ENCODE results near the gene HPCAL1. TPM values are rescaled to one million over a fixed set of nuclear protein-coding genes. Genes with fewer than 3 reads are reported as not detected.

The HPCAL1 gene
- total and polyA plus RNA-seq, 2 of the 4 experiments (the other 2 are of a cell fraction) = 8.2 to 33.7 TPM

DNA sequence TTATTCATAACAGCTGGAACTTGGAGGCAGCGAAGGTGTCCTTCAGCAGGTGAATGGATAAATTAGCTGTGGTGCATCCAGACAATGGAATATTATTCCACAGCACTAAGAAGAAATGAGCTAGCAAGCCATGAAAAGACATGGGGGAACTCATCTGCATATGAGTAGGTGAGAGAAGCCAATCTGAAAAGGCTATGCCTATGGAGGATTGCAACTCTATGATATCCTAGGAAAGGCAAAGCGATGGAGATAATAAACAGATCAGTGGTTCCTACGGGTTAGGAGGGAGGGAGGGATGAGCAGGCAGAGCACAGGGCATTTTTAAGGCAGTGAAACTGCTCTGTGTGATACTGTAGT is 79.3 kb downstream of the HPCAL1 start:
- no peak overlapping the region for H3K27ac ChIP-seq (ENCODE audit: insufficient read depth, low read length)
- peaks cover 3 to 33% of the 10 kb centered on the region in 2 experiments; a peak in 2 of 4 replicates for H3K79me1 ChIP-seq (ENCODE audit: low read depth in 1 of 2, low read length in 2 of 2)
- no peak overlapping the region for H3K18ac ChIP-seq (ENCODE audit: low read depth, low read length)
- no peaks in the 10 kb centered on the region for H3K9me3 ChIP-seq (ENCODE audit: control insufficient read depth, insufficient read depth, low read length)
- H4K5ac ChIP-seq (ENCODE audit: low read depth, low read length) = no peak overlapping the region
- H3K4ac ChIP-seq (ENCODE audit: low read depth, low read length) = no peak overlapping the region
- H3K56ac ChIP-seq (ENCODE audit: extremely low read depth, insufficient read depth, low read length) = no peak overlapping the region
- H2BK15ac ChIP-seq (ENCODE audit: low read depth, low read length) = no peak overlapping the region
- no peak overlapping the region for H3K23ac ChIP-seq (ENCODE audit: low read depth, low read length)
- no peak overlapping the region for H4K8ac ChIP-seq (ENCODE audit: low read depth in 2 of 2, low read length in 2 of 2)
- H3K4me3 ChIP-seq (ENCODE audit: insufficient read depth, low read depth, low read length) = no peak overlapping the region
- ATAC-seq (ENCODE audit: low read depth) = 0 out of 2 replicates have a peak, but pooled peaks have one; percentile 7
- H3K36me3 ChIP-seq (ENCODE audit: control insufficient read depth, insufficient read depth, low read length) = no peaks in the 10 kb centered on the region
- no CpG with 5 or more reads among the region's 3 CpGs for WGBS, 2 experiments (ENCODE audit: extremely low coverage in 2 of 2, insufficient read length in 1 of 2)
- CTCF ChIA-PET = no interaction called here
- no peak overlapping the region for H2AFZ ChIP-seq (replicated peaks; ENCODE audit: low read length, poor library complexity)
- TF ChIP-seq, protein P1, sequence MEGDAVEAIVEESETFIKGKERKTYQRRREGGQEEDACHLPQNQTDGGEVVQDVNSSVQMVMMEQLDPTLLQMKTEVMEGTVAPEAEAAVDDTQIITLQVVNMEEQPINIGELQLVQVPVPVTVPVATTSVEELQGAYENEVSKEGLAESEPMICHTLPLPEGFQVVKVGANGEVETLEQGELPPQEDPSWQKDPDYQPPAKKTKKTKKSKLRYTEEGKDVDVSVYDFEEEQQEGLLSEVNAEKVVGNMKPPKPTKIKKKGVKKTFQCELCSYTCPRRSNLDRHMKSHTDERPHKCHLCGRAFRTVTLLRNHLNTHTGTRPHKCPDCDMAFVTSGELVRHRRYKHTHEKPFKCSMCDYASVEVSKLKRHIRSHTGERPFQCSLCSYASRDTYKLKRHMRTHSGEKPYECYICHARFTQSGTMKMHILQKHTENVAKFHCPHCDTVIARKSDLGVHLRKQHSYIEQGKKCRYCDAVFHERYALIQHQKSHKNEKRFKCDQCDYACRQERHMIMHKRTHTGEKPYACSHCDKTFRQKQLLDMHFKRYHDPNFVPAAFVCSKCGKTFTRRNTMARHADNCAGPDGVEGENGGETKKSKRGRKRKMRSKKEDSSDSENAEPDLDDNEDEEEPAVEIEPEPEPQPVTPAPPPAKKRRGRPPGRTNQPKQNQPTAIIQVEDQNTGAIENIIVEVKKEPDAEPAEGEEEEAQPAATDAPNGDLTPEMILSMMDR (conservative IDR thresholded peaks at IDR 0.05; ENCODE audit: low read depth, low read length) = no peak
- TF ChIP-seq NFE2L2 (IDR thresholded peaks at IDR 0.05; ENCODE audit: low read depth, low read length) (no peak), MXI1 (IDR thresholded peaks at IDR 0.05; ENCODE audit: borderline replicate concordance, low read depth, low read length) (no peak), MAZ (IDR thresholded peaks at IDR 0.05; ENCODE audit: borderline replicate concordance, low read depth, low read length) (no peak), POLR2A (IDR thresholded peaks at IDR 0.05; ENCODE audit: low read depth, low read length) (no peak), CHD1 (IDR thresholded peaks at IDR 0.05; ENCODE audit: low read depth, low read length) (no peak)
- H4K20me1 ChIP-seq (ENCODE audit: insufficient read depth, low read length) = peaks cover 32% of the 10 kb centered on the region
- H3K9ac ChIP-seq (ENCODE audit: low read depth, low read length) = no peak overlapping the region
- no peak overlapping the region for H4K91ac ChIP-seq (ENCODE audit: insufficient read depth, low read depth, low read length)
- H2AK9ac ChIP-seq (replicated peaks; ENCODE audit: low read depth, low read length, poor library complexity) = peak overlapping the region; percentile 18
- no peak overlapping the region for H2BK120ac ChIP-seq (ENCODE audit: low read depth, low read length)
- POLR2A ChIA-PET (ENCODE audit: unreplicated experiment) = no interaction called here
- no peak overlapping the region for H2BK5ac ChIP-seq (ENCODE audit: low read depth, low read length, poor library complexity, severe bottlenecking)
- in situ Hi-C loops (cut with MboI; ENCODE audit: low sequenced_read_pairs) = no loop called here
- H3K4me1 ChIP-seq (ENCODE audit: control insufficient read depth, insufficient read depth, low read length) = peaks cover 18% of the 10 kb centered on the region
- intact Hi-C loops (cut with micrococcal nuclease) = no loop called here
- no peak overlapping the region for H2BK20ac ChIP-seq (ENCODE audit: low read depth, low read length)
- H3K9me1 ChIP-seq (ENCODE audit: insufficient read depth, low read length) = peaks cover 4% of the 10 kb centered on the region
- dilution Hi-C loops (cut with HindIII; ENCODE audit: low sequenced_read_pairs, unreplicated experiment) = no loop called here
- no TSS peak for BruUV-seq (replicated peaks)
- no peak for DNase-seq
- H3K14ac ChIP-seq (replicated peaks; ENCODE audit: low read depth, low read length) = no peak overlapping the region
- no peak overlapping the region for H3K4me2 ChIP-seq (ENCODE audit: low read depth, low read length)
- no peak overlapping the region for H2AK5ac ChIP-seq (ENCODE audit: low read depth, low read length)
- H3K27me3 ChIP-seq (ENCODE audit: control insufficient read depth, insufficient read depth, low read length) = no peaks in the 10 kb centered on the region
